DMS79 treated with DMSO at 0.1 percent for 48 hours (cell line): ENCODE results near the gene NDUFB2.
"Not testable (repeated sequence)": the region's sequence is repeated elsewhere in the genome, so short reads cannot be mapped to it uniquely, and the experiment has no call there.

Source experiments
- DNase-seq: peaks from one replicate; lab custom pipeline; 2025; lab: John Stamatoyannopoulos, UW

Gene NDUFB2

GRCh38 chr7:140696680-140697446, at the start of gene NDUFB2:
NDUFB2 (plus strand) TSS chr7:140696708; CDS start chr7:140696745, 37 bp downstream.
- peak; percentile 76 for DNase-seq

GRCh38 chr7:140646931-140647647, 49.4 kb upstream of the NDUFB2 start:
- peak; percentile 24 for DNase-seq

GRCh38 chr7:140649556-140650205, 46.8 kb upstream of the NDUFB2 start:
- DNase-seq = no peak

GRCh38 chr7:140650367-140650766, 46.1 kb upstream of the NDUFB2 start:
- no peak for DNase-seq

- peak; percentile 80 for DNase-seq
These were observed 43.0 kb upstream of the NDUFB2 start for GRCh38 chr7:140653319-140654108.

- DNase-seq = no peak
These were observed 42.5 kb upstream of the NDUFB2 start for GRCh38 chr7:140654109-140654387.

- no peak for DNase-seq
These were observed 41.8 kb upstream of the NDUFB2 start for GRCh38 chr7:140654661-140655060.

GRCh38 chr7:140655511-140656408, 40.7 kb upstream of the NDUFB2 start:
- DNase-seq = no peak

- DNase-seq = peak; percentile 70
These were observed 39.7 kb upstream of the NDUFB2 start for GRCh38 chr7:140656548-140657515.

GRCh38 chr7:140657891-140658290, 38.6 kb upstream of the NDUFB2 start:
- DNase-seq = no peak

- DNase-seq = no peak
These were observed 36.7 kb upstream of the NDUFB2 start for GRCh38 chr7:140659856-140660255.

GRCh38 chr7:140661124-140661523, 35.4 kb upstream of the NDUFB2 start:
- DNase-seq = peak; percentile 17

- DNase-seq = not testable (repeated sequence)
These were observed 33.6 kb upstream of the NDUFB2 start for GRCh38 chr7:140662938-140663337.

- no peak for DNase-seq
These were observed 29.0 kb upstream of the NDUFB2 start for GRCh38 chr7:140667476-140667875.

GRCh38 chr7:140668641-140669040, 27.9 kb upstream of the NDUFB2 start:
- no peak for DNase-seq

- no peak for DNase-seq
These were observed 27.2 kb upstream of the NDUFB2 start for GRCh38 chr7:140669352-140669751.

GRCh38 chr7:140669862-140670261, 26.6 kb upstream of the NDUFB2 start:
- not testable (repeated sequence) for DNase-seq

- DNase-seq = no peak
These were observed 26.1 kb upstream of the NDUFB2 start for GRCh38 chr7:140670343-140670935.

GRCh38 chr7:140671966-140672365, 24.5 kb upstream of the NDUFB2 start:
- no peak for DNase-seq
